Medulla oblongata (tissue), 1 donor: Measurements from ENCODE around the gene MGME1.

ENCODE experiments used
- DNase-seq: peaks from one replicate; pipeline ENCODE4 v3.0.0-alpha.2; 2015; ENCODE audit errors: extremely low spot score

Gene MGME1

GRCh38 chr20:17992847-17993513, 24.2 kb downstream of the MGME1 start:
- DNase-seq: no peak

- DNase-seq: no peak
Measured at GRCh38 chr20:17993546-17993945, 24.7 kb downstream of the MGME1 start.

- DNase-seq: peak; percentile 76
Measured at GRCh38 chr20:17995967-17996819, 27.4 kb downstream of the MGME1 start.

- DNase-seq: no peak
Measured at GRCh38 chr20:17998446-17998845, 29.6 kb downstream of the MGME1 start.

- DNase-seq: no peak
Measured at GRCh38 chr20:17999566-17999965, 30.7 kb downstream of the MGME1 start.

GRCh38 chr20:18001131-18001921, 32.5 kb downstream of the MGME1 start:
- peak; percentile 74 for DNase-seq

- DNase-seq: no peak
Measured at GRCh38 chr20:18003897-18004296, 35.1 kb downstream of the MGME1 start.

GRCh38 chr20:18004384-18005031, 35.7 kb downstream of the MGME1 start:
- no peak for DNase-seq

- DNase-seq: no peak
Measured at GRCh38 chr20:18005170-18005989, 36.6 kb downstream of the MGME1 start.

- DNase-seq: no peak
Measured at GRCh38 chr20:18005990-18006364, 37.2 kb downstream of the MGME1 start.

GRCh38 chr20:18006684-18007083, 37.9 kb downstream of the MGME1 start:
- DNase-seq: no peak

GRCh38 chr20:18007534-18008292, 38.9 kb downstream of the MGME1 start:
- peak; percentile 31 for DNase-seq

GRCh38 chr20:18009116-18009515, 40.3 kb downstream of the MGME1 start:
- no peak for DNase-seq

GRCh38 chr20:18011482-18011881, 42.7 kb downstream of the MGME1 start:
- no peak for DNase-seq

- no peak for DNase-seq
Measured at GRCh38 chr20:18011951-18012645, 43.3 kb downstream of the MGME1 start.

GRCh38 chr20:18012901-18013300, 44.1 kb downstream of the MGME1 start:
- no peak for DNase-seq

- DNase-seq: no peak
Measured at GRCh38 chr20:18014411-18014810, 45.6 kb downstream of the MGME1 start.

- no peak for DNase-seq
Measured at GRCh38 chr20:18016772-18017171, 48.0 kb downstream of the MGME1 start.

- DNase-seq: no peak
Measured at GRCh38 chr20:18018100-18018499, 49.3 kb downstream of the MGME1 start.

- peak; percentile 16 for DNase-seq
Measured at GRCh38 chr20:18019068-18019467, 50.2 kb downstream of the MGME1 start.
